Neuronal stem cell (in vitro differentiated cells): ENCODE data around the gene AIP.
A peak's percentile ranks its signal among the peaks of the same experiment; 100 is the strongest.

ENCODE experiments used
- DNase-seq: peaks from one replicate; pipeline ENCODE4 v3.0.0-alpha.2; 2013; ENCODE audit warnings: low spot score
- H2AFZ ChIP-seq: one replicate; pipeline ENCODE4 v1.6.1; 2013; ENCODE audit warnings: mild to moderate bottlenecking, low read length, inconsistent platforms
- H2AK5ac ChIP-seq: 2 replicates; pipeline ENCODE4 v1.6.1; 2013; ENCODE audit warnings: low read depth, mild to moderate bottlenecking, inconsistent platforms, low read length, moderate library complexity, mixed read lengths
- H2BK120ac ChIP-seq: 2 replicates; pipeline ENCODE4 v1.6.1; 2013; ENCODE audit warnings: low read depth, mild to moderate bottlenecking, inconsistent platforms, low read length, moderate library complexity, mixed read lengths
- H2BK12ac ChIP-seq: one replicate; pipeline ENCODE4 v1.6.1; 2013; ENCODE audit warnings: low read length, inconsistent platforms
- H2BK15ac ChIP-seq: 2 replicates; pipeline ENCODE4 v1.6.1; 2013; ENCODE audit warnings: mild to moderate bottlenecking, low read length, inconsistent platforms, mixed read lengths
- H2BK5ac ChIP-seq: one replicate; pipeline ENCODE4 v1.6.1; 2013; ENCODE audit warnings: inconsistent platforms, mild to moderate bottlenecking, low read length, moderate library complexity
- H3K14ac ChIP-seq: one replicate; pipeline ENCODE4 v1.6.1; 2013; ENCODE audit warnings: low read length, inconsistent platforms
- H3K18ac ChIP-seq: 2 replicates; pipeline ENCODE4 v1.6.1; 2013; ENCODE audit warnings: low read length, inconsistent platforms
- H3K23ac ChIP-seq: 2 replicates; pipeline ENCODE4 v1.6.1; 2013; ENCODE audit warnings: low read depth, mild to moderate bottlenecking, mixed read lengths, low read length, inconsistent platforms; ENCODE audit not compliant: poor library complexity
- H3K27ac ChIP-seq: replicated peaks from 3 replicates; pipeline ENCODE4 v1.5.1; 2013; ENCODE audit warnings: low read length, inconsistent platforms
- H3K27me3 ChIP-seq, 3 experiments: 2 replicates each; pipeline ENCODE4 v1.6.1; 2013; ENCODE audit warnings: low read length in 3 of 3, mild to moderate bottlenecking in 2 of 3, inconsistent platforms in 1 of 3, low read depth in 1 of 3, mixed read lengths in 1 of 3, moderate library complexity in 1 of 3; ENCODE audit not compliant: control insufficient read depth in 3 of 3, insufficient read depth in 3 of 3
- H3K36me3 ChIP-seq, 2 donors: replicated peaks in 1 of 2; 2 replicates each; pipeline ENCODE4 v1.6.1; 2013; ENCODE audit warnings: low read length in 2 of 2; ENCODE audit not compliant: control insufficient read depth in 2 of 2, insufficient read depth in 2 of 2
- H3K4ac ChIP-seq: 2 replicates; pipeline ENCODE4 v1.6.1; 2013; ENCODE audit warnings: inconsistent platforms, mild to moderate bottlenecking, low read length, moderate library complexity
- H3K4me1 ChIP-seq, 2 donors: 1 replicate in 1 of 2; 2 replicates in 1 of 2; pipeline ENCODE4 v1.6.1; 2013; ENCODE audit warnings: low read length in 2 of 2, low read depth in 1 of 2; ENCODE audit not compliant: control insufficient read depth in 2 of 2, insufficient read depth in 1 of 2
- H3K4me2 ChIP-seq: one replicate; pipeline ENCODE4 v1.6.1; 2013; ENCODE audit warnings: mild to moderate bottlenecking, low read length, inconsistent platforms; ENCODE audit not compliant: insufficient read depth, poor library complexity, severe bottlenecking
- H3K4me3 ChIP-seq, 2 donors: 2 replicates each; pipeline ENCODE4 v1.5.1; 2013; ENCODE audit warnings: low read length in 2 of 2, mild to moderate bottlenecking in 2 of 2, inconsistent platforms in 1 of 2, moderate library complexity in 1 of 2
- H3K79me1 ChIP-seq: one replicate; pipeline ENCODE4 v1.6.1; 2013; ENCODE audit warnings: low read depth, mild to moderate bottlenecking, inconsistent platforms, low read length, moderate library complexity
- H3K9ac ChIP-seq: one replicate; pipeline ENCODE4 v1.6.1; 2013; ENCODE audit warnings: mild to moderate bottlenecking, low read depth, low read length, inconsistent platforms; ENCODE audit not compliant: poor library complexity
- H3K9me3 ChIP-seq, 2 donors: replicated peaks in 1 of 2; 2 replicates each; pipeline versions ENCODE3 to v1.6.1; 2013; ENCODE audit warnings: low read length in 2 of 2, mild to moderate bottlenecking in 2 of 2, inconsistent platforms in 1 of 2, low read depth in 1 of 2, mixed read lengths in 1 of 2, moderate library complexity in 1 of 2; ENCODE audit not compliant: control insufficient read depth in 2 of 2, insufficient read depth in 1 of 2
- H4K8ac ChIP-seq: one replicate; pipeline ENCODE4 v1.6.1; 2013; ENCODE audit warnings: low read depth, mild to moderate bottlenecking, inconsistent platforms, low read length, moderate library complexity
- H4K91ac ChIP-seq: one replicate; pipeline ENCODE4 v1.6.1; 2013; ENCODE audit warnings: low read length, low read depth, mild to moderate bottlenecking, inconsistent platforms; ENCODE audit not compliant: poor library complexity
- WGBS, 2 donors: extraction: QIAGEN DNeasy Blood & Tissue Kit; methylation state at CpG; one replicate each; pipeline ENCODE4 v1.1.7; 2013; ENCODE audit warnings: missing lambda C conversion rate in 2 of 2, mixed read lengths in 1 of 2; ENCODE audit not compliant: insufficient read length in 2 of 2, insufficient replicate concordance in 1 of 2; ENCODE audit errors: extremely low coverage in 2 of 2; 5-methylcytosine and 5-hydroxymethylcytosine counted together

Gene AIP

DNA sequence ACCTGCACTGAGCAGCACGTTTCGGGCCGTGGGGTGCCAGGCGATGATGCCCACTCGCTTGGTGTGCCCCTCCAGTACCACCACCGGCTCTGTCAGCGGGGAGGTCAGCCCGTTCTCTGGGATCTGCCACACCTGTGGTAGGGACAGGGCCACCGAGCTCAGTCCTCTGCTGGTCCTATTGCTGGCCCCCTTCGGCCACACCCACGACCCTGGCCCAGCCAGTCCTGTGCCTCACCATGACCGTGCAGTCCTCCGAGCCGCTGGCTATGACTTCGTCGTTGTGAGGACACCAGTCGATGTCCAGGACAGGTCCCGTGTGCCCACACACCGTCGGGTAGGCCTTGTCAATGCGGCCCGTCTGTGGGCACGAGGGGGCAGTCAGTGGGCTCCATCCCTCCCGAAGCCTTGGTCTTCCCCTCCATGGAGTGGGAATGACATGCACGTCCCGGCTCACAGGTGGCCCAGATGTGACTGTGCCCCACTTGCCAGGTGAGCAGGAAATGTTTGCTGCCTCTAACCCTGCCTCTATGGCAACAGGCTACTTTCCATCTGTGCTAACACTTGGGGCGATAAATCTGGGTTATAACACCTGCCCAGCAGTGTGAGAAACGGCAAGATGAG lies 41.0 kb upstream of the AIP start:
- DNase-seq, result no peak
- peak overlapping the region; percentile 37 for H2AK5ac ChIP-seq
- no CpG with 5 or more reads among the region's 28 CpGs for WGBS, 2 donors
- H2BK120ac ChIP-seq, result no peak overlapping the region
- H3K4ac ChIP-seq, result no peak overlapping the region
- H2AFZ ChIP-seq, result no peak overlapping the region
- no peak overlapping the region for H3K27ac ChIP-seq
- peaks cover 2 to 3% of the 10 kb centered on the region in 2 donors for H3K4me1 ChIP-seq
- H2BK15ac ChIP-seq, result peak overlapping the region; percentile 26
- H3K9ac ChIP-seq, result no peak overlapping the region
- no peak overlapping the region for H3K4me2 ChIP-seq
- H3K36me3 ChIP-seq, result peaks cover 18 to 44% of the 10 kb centered on the region in 2 donors
- no peak overlapping the region for H3K18ac ChIP-seq
- peaks cover 0 to 3% (median 0%) of the 10 kb centered on the region in 3 experiments for H3K27me3 ChIP-seq
- H4K8ac ChIP-seq, result no peak overlapping the region
- no peak overlapping the region for H2BK5ac ChIP-seq
- H3K14ac ChIP-seq, result peak overlapping the region; percentile 21
- peak overlapping the region; percentile 73 for H3K23ac ChIP-seq
- peak overlapping the region in 1 of 2 donors; percentile 83 for H3K4me3 ChIP-seq
- no peaks in the 10 kb centered on the region for H3K9me3 ChIP-seq
- peaks cover 5% of the 10 kb centered on the region for H3K79me1 ChIP-seq
- H2BK12ac ChIP-seq, result peak overlapping the region; percentile 84
- no peak overlapping the region for H4K91ac ChIP-seq

DNA sequence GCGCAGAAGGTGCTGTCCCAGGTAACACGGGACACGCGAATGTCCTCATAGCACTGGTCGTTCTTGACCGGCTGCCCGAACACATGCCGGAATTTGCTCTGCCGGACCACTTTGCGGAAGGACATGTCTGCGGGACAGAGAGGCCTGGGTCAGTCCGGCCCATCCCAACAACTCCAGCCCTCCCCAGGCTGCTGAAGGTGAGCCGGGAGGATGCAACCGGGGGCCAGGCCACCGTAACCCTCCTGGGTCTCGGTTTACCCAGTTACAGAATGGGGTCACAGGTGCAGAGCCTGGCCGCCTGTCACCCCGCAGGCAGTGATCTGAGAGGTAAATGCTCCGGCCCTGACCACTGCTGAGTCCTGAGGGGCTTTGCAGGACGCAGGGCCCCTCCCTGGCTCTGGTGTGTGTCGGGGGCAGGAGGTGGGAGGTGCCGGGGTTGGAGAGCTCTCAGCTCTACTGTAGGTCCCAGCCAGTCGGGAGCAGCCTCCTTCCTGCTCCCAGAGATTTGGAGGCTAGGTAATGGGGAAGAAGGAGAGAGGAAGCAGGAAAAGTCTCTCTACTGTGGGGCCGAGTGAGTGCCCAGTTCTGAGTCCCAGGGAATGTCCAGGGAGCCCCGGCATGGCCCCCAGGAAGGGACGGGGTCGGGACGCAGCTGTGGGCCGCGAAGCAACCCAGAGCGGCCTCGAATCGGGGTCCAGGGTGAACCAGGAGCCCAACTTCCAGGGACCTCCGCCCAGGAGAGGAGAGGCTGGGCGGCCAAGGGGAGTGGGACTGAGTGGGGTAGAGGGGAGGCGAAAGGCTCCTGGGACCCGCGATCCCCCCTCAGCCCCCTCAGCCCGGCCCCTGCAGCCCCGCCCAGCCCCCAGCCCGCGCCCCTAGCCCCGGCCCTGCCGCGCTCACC lies 40.1 kb upstream of the AIP start:
- Histone ChIP-seq H2BK12ac (peak overlapping the region; percentile 58), H3K36me3 (peaks cover 15 to 38% of the 10 kb centered on the region in 2 donors), H3K79me1 (peaks cover 5% of the 10 kb centered on the region), H2AK5ac (peak overlapping the region; percentile 88), H3K4ac (peak overlapping the region; percentile 97), H3K4me1 (peaks cover 2 to 3% of the 10 kb centered on the region in 2 donors), H3K27ac (no peak overlapping the region), H3K23ac (peak overlapping the region; percentile 55), H3K27me3 (peaks cover 0 to 3% (median 0%) of the 10 kb centered on the region in 3 experiments), H3K9ac (peak overlapping the region; percentile 91), H4K91ac (no peak overlapping the region), H2BK120ac (peak overlapping the region; percentile 91), H2BK15ac (peak overlapping the region; percentile 89), H3K4me3 (peak overlapping the region; percentile 83 to 97), H3K14ac (peak overlapping the region; percentile 82), H3K4me2 (peak overlapping the region; percentile 86), H3K9me3 (no peaks in the 10 kb centered on the region), H3K18ac (peak overlapping the region; percentile 94), H4K8ac (no peak overlapping the region), H2BK5ac (peak overlapping the region; percentile 53), H2AFZ (peak overlapping the region; percentile 89)
- DNase-seq, result no peak
- WGBS, 2 donors, result no CpG with 5 or more reads among the region's 45 CpGs

DNA sequence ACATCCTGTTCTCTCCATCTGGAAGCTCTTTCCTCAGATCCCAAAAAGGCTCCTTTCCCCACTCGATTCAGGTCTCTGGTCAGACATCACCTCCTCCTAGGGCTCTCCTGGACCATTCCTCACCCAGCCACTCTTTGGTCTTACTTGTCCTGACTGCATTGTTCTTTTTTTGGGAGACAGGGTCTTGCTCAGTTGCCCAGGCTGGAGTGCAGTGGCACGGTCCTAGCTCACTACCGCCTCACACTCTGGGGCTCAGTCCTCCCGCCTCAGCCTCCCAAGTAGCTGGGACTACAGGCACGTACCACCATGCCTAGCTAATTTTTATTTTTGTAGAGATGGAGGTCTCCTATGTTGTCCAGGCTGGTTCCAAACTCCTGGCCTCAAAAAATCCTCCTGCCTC lies 37.3 kb upstream of the AIP start:
- H2BK120ac ChIP-seq, result no peak overlapping the region
- no peak for DNase-seq
- H3K27me3 ChIP-seq, result peaks cover 0 to 1% (median 0%) of the 10 kb centered on the region in 3 experiments
- H4K8ac ChIP-seq, result no peak overlapping the region
- no peak overlapping the region for H4K91ac ChIP-seq
- H2BK12ac ChIP-seq, result no peak overlapping the region
- no peak overlapping the region for H3K4ac ChIP-seq
- H3K18ac ChIP-seq, result no peak overlapping the region
- peaks cover 9 to 16% of the 10 kb centered on the region in 2 donors for H3K36me3 ChIP-seq
- H3K4me3 ChIP-seq, result no peak overlapping the region
- H3K9me3 ChIP-seq, result no peaks in the 10 kb centered on the region
- no peak overlapping the region for H2BK5ac ChIP-seq
- H3K9ac ChIP-seq, result no peak overlapping the region
- no peak overlapping the region for H3K4me2 ChIP-seq
- peaks cover 4 to 8% of the 10 kb centered on the region in 2 donors for H3K4me1 ChIP-seq
- no peak overlapping the region for H2AFZ ChIP-seq
- H3K79me1 ChIP-seq, result peaks cover 5% of the 10 kb centered on the region
- no peak overlapping the region for H3K14ac ChIP-seq
- peak overlapping the region; percentile 55 for H3K23ac ChIP-seq
- H3K27ac ChIP-seq, result no peak overlapping the region
- peak overlapping the region; percentile 47 for H2AK5ac ChIP-seq
- no CpG with 5 or more reads among the region's 5 CpGs for WGBS, 2 donors
- H2BK15ac ChIP-seq, result no peak overlapping the region

DNA sequence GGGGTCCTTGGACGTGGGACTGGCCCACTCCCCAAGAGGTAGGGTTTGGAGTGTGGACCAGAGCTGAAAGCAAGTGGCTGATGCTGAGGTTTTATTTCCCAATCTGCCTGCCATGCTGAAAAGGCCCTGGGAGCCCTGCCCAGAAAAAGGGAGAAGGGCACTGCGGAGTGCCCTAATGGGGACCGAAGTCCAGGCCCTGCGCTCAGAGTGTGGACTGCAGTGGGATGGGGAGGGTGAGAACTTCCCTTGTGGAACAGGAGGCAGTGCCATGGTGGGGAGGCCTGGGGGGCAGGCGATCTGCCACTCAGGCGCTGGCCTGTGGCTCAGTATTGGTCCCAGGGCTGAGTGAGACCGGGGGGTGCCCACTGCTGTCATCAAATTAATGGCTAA lies 34.6 kb upstream of the AIP start:
- Histone ChIP-seq H2BK5ac (no peak overlapping the region), H3K27me3 (no peaks in the 10 kb centered on the region), H3K4me3 (no peak overlapping the region), H3K36me3 (no peaks in the 10 kb centered on the region), H3K4me1 (peaks cover 5 to 15% of the 10 kb centered on the region in 2 donors), H3K79me1 (no peaks in the 10 kb centered on the region), H3K27ac (no peak overlapping the region), H4K8ac (no peak overlapping the region), H3K18ac (no peak overlapping the region), H4K91ac (no peak overlapping the region), H3K14ac (no peak overlapping the region), H2AFZ (no peak overlapping the region), H3K23ac (no peak overlapping the region), H3K4me2 (no peak overlapping the region), H2BK120ac (no peak overlapping the region), H3K9ac (no peak overlapping the region), H2BK12ac (no peak overlapping the region), H2AK5ac (peak overlapping the region; percentile 72), H3K4ac (no peak overlapping the region), H3K9me3 (no peaks in the 10 kb centered on the region), H2BK15ac (no peak overlapping the region)
- WGBS, 2 donors, result no CpG with 5 or more reads among the region's 7 CpGs
- no peak for DNase-seq
